ENCODE measurements around the gene SLC31A2.
A peak's percentile ranks its signal among the peaks of the same experiment; 100 is the strongest.

SLC31A2 gene

DNA sequence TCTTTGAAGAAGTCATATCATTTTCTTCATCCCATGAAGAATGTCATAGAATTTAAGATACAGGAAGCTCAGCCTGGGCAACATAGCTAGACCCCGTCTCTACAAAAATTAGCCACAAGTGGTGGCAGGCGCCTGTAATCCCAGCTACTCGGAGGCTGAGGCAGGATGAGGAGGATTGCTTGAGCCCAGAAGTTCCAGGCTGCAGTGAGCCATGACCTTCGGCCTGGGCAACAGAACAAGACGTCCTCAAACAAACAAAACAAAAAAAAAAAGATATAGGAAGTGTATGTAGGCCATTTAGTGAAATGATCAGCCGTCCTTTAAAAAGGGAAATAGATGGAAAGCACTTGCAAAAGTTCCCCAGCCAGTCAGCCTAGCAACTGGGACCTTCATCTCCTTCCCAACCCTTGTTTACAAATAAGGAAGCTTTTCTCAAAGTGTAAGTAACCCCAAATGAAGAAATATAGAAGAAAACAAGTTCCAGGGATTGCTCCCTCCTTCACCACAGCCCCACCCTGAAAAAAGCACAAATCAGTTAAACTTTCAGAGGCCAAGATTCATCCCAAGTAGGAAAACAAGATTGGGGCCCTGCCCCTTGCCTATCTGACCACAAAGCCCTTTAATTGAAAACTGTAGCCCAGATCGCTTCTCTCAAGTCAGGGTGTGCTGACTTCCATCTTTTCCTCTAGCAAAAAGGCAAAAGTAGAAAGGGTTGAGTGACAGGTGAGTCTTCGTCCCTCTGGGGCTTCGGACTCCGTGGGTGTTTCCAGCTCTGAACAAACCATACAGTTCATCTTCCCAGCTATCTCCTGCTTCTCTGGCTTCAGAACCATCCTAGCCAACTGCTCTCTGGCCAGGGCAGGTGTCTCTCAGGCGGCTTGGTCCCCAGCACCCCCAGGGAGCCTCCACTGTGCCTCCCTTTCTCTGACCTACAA lies 1.2 kb downstream of the SLC31A2 start:
- no peak for DNase-seq (ENCODE audit: low read depth in 2 of 2)

- no peak for DNase-seq (ENCODE audit: low read depth in 2 of 2)
Measured at GRCh38 chr9:113152699-113153098, 1.9 kb downstream of the SLC31A2 start.

DNA sequence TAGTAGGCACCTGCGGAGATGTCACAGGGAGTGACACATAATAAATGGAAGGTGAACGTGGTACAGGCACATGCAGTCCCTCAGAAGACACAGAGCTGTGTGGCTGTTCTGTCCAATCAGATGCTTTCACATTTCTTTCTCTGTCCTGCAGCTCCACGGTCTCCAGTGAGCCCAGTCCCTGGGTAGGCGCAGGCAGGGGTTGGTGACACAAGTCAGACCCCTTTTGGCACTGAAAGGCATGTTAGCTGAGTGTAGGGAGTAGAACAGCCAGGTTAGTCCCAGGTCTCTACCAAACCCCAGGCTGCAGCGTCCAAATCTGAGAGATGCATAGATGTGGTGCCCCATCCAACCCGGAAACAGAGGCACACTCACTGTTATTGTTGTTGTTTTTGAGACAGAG lies 2.8 kb downstream of the SLC31A2 start:
- no peak for DNase-seq (ENCODE audit: low read depth in 2 of 2)

- no peak for DNase-seq (ENCODE audit: low read depth in 2 of 2)
Measured at GRCh38 chr9:113154471-113154870, 3.7 kb downstream of the SLC31A2 start.

DNA sequence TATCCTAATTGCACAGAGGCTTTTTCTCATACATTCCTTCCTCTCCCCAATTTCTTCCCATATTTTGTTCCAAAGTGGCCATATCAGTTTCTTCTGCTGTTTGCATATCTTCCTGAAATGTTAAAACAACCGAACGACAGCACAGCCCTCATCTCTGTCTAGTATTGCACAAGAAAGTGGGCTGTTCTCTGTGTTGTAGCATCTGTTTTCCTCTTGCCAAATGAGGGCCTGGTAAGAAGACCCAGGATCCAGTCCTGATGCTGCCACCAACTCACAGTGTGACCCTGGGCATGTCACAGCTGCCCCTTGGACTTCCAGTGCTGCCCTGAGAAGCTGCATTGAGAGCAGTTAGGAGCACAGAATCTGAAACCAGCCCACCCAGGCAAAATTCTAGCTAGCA lies 4.1 kb downstream of the SLC31A2 start:
- no peak for DNase-seq (ENCODE audit: low read depth in 2 of 2)

- peak in 1 of 2 donors; percentile 12 for DNase-seq (ENCODE audit: low read depth in 2 of 2)
Measured at GRCh38 chr9:113155911-113156588, 5.2 kb downstream of the SLC31A2 start.

DNA sequence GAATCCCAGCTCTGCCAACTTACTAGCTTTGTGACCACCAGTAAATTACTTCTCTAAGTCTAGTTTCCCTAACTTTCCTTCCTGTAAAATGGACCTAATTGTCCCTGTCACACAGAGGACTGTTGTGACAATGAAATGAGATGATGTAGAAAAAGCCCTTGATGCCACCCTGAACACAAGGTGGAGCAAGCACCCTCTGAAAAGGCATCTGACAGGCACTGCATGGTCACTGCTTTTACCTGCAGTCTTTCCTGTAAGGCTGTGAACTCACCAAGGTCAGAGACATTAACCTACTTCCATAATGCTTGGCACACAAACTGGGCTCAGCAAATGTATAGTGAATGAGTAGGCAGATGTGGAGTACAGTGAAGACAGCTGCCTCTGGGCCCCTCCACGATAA lies 6.1 kb downstream of the SLC31A2 start:
- DNase-seq (ENCODE audit: low read depth in 2 of 2): no peak

- DNase-seq (ENCODE audit: low read depth in 2 of 2): no peak
Measured at GRCh38 chr9:113158446-113158845, 7.6 kb downstream of the SLC31A2 start.

- no peak for DNase-seq (ENCODE audit: low read depth in 2 of 2)
Measured at GRCh38 chr9:113160571-113160970, 9.8 kb downstream of the SLC31A2 start.

- DNase-seq (ENCODE audit: low read depth in 2 of 2): no peak
Measured at GRCh38 chr9:113163001-113163400, 12.2 kb downstream of the SLC31A2 start.

DNA sequence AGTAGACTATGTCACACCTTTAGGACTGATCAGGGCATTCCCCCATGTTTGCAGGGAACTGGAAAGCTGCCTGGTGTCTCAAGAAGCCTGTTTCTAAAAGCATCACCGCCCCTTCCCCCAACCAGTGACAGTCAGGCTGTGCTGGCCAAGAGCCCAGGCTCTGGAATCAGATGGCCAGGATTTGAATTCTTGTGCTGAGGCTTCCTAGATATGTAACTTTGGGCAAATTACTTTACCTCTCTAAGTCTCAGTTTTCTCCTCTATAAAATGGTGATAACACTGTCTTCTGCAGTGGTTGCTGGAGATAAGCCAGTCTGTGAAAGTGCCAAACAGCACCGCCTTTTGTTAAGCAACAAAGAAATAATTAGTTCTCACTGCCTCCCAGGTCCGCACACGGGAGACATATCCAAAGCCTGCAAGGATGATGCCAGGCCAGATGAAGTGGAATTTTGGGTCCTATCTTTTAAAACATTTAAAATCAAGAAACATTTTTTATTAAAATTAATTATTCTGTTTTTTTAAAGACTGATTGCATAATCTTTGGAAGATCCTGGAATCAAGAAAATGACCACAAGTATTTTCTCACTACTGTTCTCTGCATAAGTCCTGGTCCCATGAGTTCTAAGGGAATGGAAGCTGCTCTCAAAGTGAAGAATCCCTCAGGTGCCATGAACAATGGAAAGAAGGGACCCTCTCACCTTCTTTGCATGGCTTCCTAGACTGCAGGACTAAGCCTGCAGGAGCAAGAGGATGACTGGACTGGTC lies 13.9 kb downstream of the SLC31A2 start:
- no peak for DNase-seq (ENCODE audit: low read depth in 2 of 2)

- DNase-seq (ENCODE audit: low read depth in 2 of 2): no peak
Measured at GRCh38 chr9:113166039-113166438, 15.2 kb downstream of the SLC31A2 start.

DNA sequence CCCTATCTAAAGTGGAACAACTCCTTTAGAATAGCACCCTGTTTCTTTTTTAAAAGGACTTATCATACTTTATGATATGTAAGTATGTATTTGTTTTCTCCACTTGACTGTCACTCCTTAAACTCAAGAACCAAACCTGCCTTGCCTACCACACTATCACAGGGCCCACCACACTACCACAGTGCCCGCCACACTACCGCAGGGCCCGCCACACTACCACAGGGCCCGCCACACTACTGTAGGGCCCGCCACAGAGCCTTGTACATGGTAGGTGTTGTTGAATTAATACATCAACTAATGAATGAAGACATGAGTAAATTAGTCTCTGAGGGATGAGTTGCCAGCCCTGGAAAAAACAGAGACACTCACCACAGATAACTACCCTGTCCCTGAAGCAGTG lies 18.0 kb downstream of the SLC31A2 start:
- no peak for DNase-seq (ENCODE audit: low read depth in 2 of 2)

DNA sequence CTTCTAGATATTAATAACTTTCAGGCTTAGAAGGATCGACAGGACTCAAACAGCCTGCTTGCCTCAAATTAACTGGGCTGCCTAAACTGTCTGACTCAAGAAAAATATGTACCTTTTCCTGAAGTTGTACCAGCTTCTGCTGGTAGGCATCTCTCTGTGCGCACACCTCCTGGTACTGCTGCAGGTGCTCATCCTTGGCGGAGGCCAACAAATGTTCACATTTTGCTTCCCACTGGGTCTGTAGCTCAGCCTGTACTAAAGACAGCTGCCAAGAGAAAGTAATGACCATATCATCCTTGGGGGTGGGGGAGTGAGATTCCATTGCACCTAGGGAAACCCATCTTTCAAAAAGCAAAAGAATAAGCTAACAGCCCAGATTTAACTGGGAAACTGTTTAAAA lies 22.5 kb downstream of the SLC31A2 start:
- DNase-seq (ENCODE audit: low read depth in 2 of 2): no peak

GRCh38 chr9:113176803-113177202 lies 26.0 kb downstream of the SLC31A2 start:
- no peak for DNase-seq (ENCODE audit: low read depth in 2 of 2)

DNA sequence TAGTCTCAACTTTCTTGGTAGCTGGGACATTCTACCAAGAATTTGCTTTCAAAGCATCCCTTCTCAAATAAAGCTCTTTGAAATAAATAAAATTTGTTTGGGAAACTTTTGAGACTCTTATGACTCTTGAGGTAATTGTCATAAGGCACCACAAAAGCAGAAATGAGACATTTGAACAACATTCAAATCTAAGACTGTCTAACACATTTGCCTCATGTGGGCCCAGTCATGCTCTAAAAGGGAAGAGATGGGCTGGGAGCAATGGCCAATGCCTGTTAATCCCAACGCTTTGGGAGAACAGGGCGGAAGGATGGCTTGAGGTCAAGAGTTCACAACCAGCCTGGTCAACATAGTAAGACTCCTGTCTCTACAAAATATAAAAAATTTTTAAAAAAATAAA lies 26.4 kb downstream of the SLC31A2 start:
- DNase-seq (ENCODE audit: low read depth in 2 of 2): no peak

GRCh38 chr9:113178087-113178486 lies 27.3 kb downstream of the SLC31A2 start:
- no peak for DNase-seq (ENCODE audit: low read depth in 2 of 2)

DNA sequence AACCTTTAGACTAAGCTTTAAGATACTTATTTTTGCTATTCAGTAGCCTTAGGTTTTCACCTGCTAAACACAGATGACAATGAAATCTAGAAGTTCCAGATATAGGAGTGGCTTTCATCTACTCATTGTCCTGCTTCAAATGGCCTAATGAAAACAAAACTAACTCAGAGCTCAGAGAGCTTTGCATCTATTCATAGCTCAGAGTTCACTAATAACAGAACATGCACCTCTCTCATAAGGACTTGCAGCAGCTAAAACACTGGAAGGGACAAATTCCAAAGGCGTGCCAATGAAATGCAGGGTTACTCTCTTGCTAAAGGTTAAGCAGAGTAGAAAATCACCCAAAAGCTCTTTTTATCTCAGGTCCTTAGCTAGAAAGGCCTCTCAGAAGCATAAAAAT lies 29.0 kb downstream of the SLC31A2 start:
- DNase-seq (ENCODE audit: low read depth in 2 of 2): no peak

DNA sequence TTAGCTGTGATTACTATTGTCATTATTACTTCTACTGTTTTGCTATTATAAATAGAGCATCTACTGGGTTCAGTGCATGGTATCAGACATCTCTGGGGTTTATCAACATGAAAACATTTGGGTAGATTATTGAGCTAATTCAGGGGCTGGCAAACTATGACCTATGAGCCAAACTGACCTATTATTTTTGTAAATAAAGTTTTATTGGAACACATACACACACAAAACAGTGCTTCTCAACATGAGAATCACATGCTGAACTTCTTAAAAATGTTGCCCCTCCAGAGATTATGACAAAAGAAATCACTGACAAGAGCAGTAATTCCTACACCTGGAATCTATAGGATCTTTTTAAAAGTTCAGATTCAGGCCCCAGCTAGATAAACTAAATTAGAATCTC lies 30.4 kb downstream of the SLC31A2 start:
- no peak for DNase-seq (ENCODE audit: low read depth in 2 of 2)

- no peak for DNase-seq (ENCODE audit: low read depth in 2 of 2)
Measured at GRCh38 chr9:113183956-113184488, 33.2 kb downstream of the SLC31A2 start.

- no peak for DNase-seq (ENCODE audit: low read depth in 2 of 2)
Measured at GRCh38 chr9:113184539-113184938, 33.7 kb downstream of the SLC31A2 start.

- DNase-seq (ENCODE audit: low read depth in 2 of 2): no peak
Measured at GRCh38 chr9:113185271-113185670, 34.5 kb downstream of the SLC31A2 start.

Measured in activated CD4-positive, alpha-beta T cell treated with anti-CD3 and anti-CD28 coated beads for 24 hours (primary cell).